BLaER1 treated with 17β-estradiol and CSF1 and Interleukin-3, amounts not matched to agents 10 nM and 100 nM (cell line): ENCODE data around the gene COL5A2.

Source experiments
- H3K27ac ChIP-seq, 11 experiments: shearing (Covaris generic); formaldehyde crosslinking; 2 replicates each; pipeline ENCODE4 v1.8.1; 2022
- H3K27me3 ChIP-seq, 11 experiments: shearing (Covaris generic); formaldehyde crosslinking; 2 replicates each; pipeline ENCODE4 v1.8.1; 2022
- H3K36me3 ChIP-seq, 11 experiments: shearing (Covaris generic); formaldehyde crosslinking; 2 replicates each; pipeline ENCODE4 v1.8.1; 2022
- H3K4me1 ChIP-seq, 10 experiments: shearing (Covaris generic); formaldehyde crosslinking; 2 replicates each; pipeline ENCODE4 v1.8.1; 2022
- H3K4me2 ChIP-seq, 11 experiments: shearing (Covaris generic); formaldehyde crosslinking; 2 replicates each; pipeline ENCODE4 v1.8.1; 2022
- H3K4me3 ChIP-seq, 10 experiments: shearing (Covaris generic); formaldehyde crosslinking; 2 replicates each; pipeline ENCODE4 v1.8.1; 2022
- H3K9ac ChIP-seq, 11 experiments: shearing (Covaris generic); formaldehyde crosslinking; 2 replicates each; pipeline ENCODE4 v1.8.1; 2022
- H3K9me3 ChIP-seq, 11 experiments: shearing (Covaris generic); formaldehyde crosslinking; replicated peaks in 1 of 11; 2 replicates each; pipeline ENCODE4 v1.8.1; 2022
- H4K20me1 ChIP-seq, 11 experiments: shearing (Covaris generic); formaldehyde crosslinking; 2 replicates each; pipeline ENCODE4 v1.8.1; 2022
- Cebpa-rat ChIP-seq, 11 experiments: shearing (Covaris generic); IDR thresholded peaks; 2 replicates each; pipeline ENCODE4 v1.8.1; 2022

Gene COL5A2

DNA sequence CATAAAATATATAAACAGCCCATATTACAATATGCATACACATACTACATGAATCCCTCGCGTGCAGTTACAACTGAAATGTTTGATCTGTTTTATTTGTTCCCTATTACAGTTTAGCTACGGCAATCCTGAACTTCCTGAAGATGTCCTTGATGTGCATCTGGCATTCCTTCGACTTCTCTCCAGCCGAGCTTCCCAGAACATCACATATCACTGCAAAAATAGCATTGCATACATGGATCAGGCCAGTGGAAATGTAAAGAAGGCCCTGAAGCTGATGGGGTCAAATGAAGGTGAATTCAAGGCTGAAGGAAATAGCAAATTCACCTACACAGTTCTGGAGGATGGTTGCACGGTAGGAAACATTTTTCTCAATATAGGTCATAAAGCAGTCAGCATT is 169.0 kb downstream of the COL5A2 start:
- Histone ChIP-seq H3K9ac (no peak overlapping the region), H3K27me3 (no peaks in the 10 kb centered on the region), H3K4me2 (no peak overlapping the region), H3K4me3 (no peak overlapping the region), H4K20me1 (no peaks in the 10 kb centered on the region), H3K4me1 (no peaks in the 10 kb centered on the region), H3K36me3 (no peaks in the 10 kb centered on the region), H3K9me3 (no peaks in the 10 kb centered on the region), H3K27ac (no peak overlapping the region)
- no peak for TF ChIP-seq Cebpa-rat (IDR thresholded peaks at IDR 0.05)

DNA sequence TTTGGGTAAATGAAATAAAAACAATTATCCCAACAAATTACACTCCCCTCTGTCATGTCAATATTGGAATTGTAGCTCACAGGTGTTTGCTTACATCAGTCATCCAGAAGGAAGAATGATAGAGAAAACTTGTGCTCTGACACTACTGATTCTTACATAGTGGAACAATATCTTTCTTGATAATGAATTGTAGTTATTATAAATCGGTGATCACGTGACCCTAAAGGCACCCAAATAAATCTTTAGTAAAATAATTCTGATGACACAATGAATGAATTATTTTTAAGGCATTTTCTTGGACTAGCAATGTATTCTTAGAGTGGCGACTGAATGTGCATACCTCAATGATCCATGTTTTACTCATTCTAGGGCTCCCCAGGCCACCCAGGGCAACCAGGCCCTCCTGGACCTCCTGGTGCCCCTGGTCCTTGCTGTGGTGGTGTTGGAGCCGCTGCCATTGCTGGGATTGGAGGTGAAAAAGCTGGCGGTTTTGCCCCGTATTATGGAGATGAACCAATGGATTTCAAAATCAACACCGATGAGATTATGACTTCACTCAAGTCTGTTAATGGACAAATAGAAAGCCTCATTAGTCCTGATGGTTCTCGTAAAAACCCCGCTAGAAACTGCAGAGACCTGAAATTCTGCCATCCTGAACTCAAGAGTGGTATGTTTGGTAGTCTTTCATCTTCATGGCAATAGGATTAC is 170.9 kb downstream of the COL5A2 start:
- Histone ChIP-seq H3K4me1 (no peaks in the 10 kb centered on the region), H3K4me3 (no peak overlapping the region), H3K9ac (no peak overlapping the region), H4K20me1 (no peaks in the 10 kb centered on the region), H3K4me2 (no peak overlapping the region), H3K36me3 (no peaks in the 10 kb centered on the region), H3K27ac (no peak overlapping the region), H3K9me3 (no peaks in the 10 kb centered on the region), H3K27me3 (no peaks in the 10 kb centered on the region)
- TF ChIP-seq Cebpa-rat (IDR thresholded peaks at IDR 0.05) = no peak

DNA sequence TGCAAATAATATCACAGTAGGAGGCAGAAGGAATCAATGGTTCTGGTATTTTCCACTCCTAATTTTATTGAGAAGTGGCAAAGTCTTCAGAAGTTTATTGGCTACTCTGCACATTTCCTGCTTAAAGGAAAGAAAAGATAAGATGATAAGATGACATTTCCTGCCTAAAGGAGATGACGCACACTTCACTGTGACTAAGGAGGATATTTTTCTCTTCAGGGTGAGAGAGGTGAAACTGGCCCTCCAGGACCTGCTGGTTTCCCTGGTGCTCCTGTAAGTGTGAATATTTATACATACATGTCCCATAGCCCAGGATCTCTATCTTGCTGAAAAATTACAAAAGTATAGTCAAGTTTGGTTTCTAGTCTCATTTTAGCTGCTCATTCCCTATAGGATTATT is 177.5 kb downstream of the COL5A2 start:
- Histone ChIP-seq H3K27ac (no peak overlapping the region), H4K20me1 (no peaks in the 10 kb centered on the region), H3K9ac (no peak overlapping the region), H3K36me3 (no peaks in the 10 kb centered on the region), H3K4me2 (no peak overlapping the region), H3K9me3 (no peaks in the 10 kb centered on the region), H3K4me3 (no peak overlapping the region), H3K4me1 (no peaks in the 10 kb centered on the region), H3K27me3 (no peaks in the 10 kb centered on the region)
- TF ChIP-seq Cebpa-rat (IDR thresholded peaks at IDR 0.05) = no peak

DNA sequence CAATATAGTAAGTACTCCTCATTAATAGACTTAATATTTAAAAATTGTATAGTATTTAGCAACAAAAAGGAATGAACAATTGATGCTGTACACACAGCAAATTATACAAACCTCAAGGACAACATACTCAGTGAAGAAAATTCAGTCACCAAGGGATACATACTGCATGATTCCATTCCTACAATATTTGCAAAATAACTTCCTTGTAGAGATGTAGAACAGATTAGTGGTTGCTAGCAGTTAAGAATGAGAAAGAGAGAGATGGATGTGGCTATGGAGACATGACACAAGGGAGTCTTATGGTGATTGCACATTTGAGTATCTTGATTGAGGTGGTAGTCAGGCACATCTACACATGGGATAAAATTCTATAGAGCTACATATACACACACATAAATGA is 179.3 kb downstream of the COL5A2 start:
- H4K20me1 ChIP-seq = no peaks in the 10 kb centered on the region
- H3K36me3 ChIP-seq = no peaks in the 10 kb centered on the region
- no peak overlapping the region for H3K9ac ChIP-seq
- H3K27me3 ChIP-seq = no peaks in the 10 kb centered on the region
- TF ChIP-seq Cebpa-rat (IDR thresholded peaks at IDR 0.05) = no peak
- no peaks in the 10 kb centered on the region for H3K9me3 ChIP-seq
- H3K4me3 ChIP-seq = no peak overlapping the region
- no peak overlapping the region for H3K27ac ChIP-seq
- H3K4me1 ChIP-seq = no peaks in the 10 kb centered on the region
- no peak overlapping the region for H3K4me2 ChIP-seq

DNA sequence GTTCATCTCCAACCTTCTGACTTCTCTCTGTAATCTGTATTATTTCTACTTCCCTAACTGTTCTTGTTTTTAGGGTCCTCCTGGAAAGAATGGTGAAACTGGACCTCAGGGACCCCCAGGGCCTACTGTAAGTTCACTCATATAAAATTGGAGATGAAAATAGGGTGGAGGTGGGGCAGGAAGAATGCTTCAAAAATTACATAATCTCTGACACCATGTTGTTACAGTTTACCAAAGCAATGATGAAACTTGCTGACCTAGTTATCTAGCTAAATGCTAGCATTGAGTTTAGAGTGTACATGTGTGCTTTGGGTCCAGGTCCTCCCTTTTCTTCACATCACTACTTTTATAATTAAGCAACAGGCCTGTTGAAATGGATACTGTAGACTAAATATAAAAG is 182.3 kb downstream of the COL5A2 start:
- Histone ChIP-seq H3K36me3 (no peaks in the 10 kb centered on the region), H3K4me2 (no peak overlapping the region), H3K4me3 (no peak overlapping the region), H3K27me3 (no peaks in the 10 kb centered on the region), H3K9ac (no peak overlapping the region), H4K20me1 (no peaks in the 10 kb centered on the region), H3K4me1 (no peaks in the 10 kb centered on the region), H3K9me3 (no peaks in the 10 kb centered on the region), H3K27ac (no peak overlapping the region)
- TF ChIP-seq Cebpa-rat (IDR thresholded peaks at IDR 0.05) = no peak

DNA sequence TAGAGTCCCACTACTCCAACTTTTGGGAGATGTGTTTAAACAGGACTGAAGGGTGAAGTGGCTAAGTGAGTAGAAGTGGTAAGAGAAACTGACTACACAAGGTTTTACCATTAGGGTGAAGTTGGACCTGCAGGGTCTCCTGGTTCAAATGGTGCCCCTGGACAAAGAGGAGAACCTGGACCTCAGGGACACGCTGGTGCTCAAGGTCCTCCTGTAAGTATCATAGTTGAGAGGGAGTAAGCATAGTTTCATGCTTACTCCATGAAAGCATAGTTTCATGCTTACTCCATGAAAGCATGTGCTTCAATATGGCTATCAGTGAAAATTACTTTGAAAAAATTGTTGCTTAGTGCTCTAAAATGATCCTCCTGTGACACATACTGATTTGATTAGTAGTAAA is 186.3 kb downstream of the COL5A2 start:
- H3K4me2 ChIP-seq = no peak overlapping the region
- no peak overlapping the region for H3K27ac ChIP-seq
- H3K36me3 ChIP-seq = no peaks in the 10 kb centered on the region
- H3K27me3 ChIP-seq = no peaks in the 10 kb centered on the region
- no peak overlapping the region for H3K9ac ChIP-seq
- no peaks in the 10 kb centered on the region for H4K20me1 ChIP-seq
- H3K4me3 ChIP-seq = no peak overlapping the region
- H3K4me1 ChIP-seq = no peaks in the 10 kb centered on the region
- no peak for TF ChIP-seq Cebpa-rat (IDR thresholded peaks at IDR 0.05)
- no peaks in the 10 kb centered on the region for H3K9me3 ChIP-seq

DNA sequence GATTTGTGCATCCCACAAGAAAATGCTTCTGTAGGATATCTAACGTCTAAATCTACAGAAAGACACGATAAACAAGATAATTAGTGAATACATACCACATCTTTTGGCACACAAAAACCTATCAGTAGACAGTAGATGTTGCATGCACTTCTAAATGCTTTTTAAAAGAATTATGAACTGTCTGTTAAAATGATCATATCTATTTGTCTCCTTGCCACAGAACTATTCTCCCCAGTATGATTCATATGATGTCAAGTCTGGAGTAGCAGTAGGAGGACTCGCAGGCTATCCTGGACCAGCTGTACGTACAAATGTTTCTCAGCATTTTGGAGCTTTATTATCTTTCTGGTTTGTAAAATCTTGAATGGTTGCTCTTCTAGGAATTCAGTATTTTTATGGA is 192.7 kb downstream of the COL5A2 start:
- H3K4me2 ChIP-seq = no peak overlapping the region
- H3K9ac ChIP-seq = no peak overlapping the region
- TF ChIP-seq Cebpa-rat (IDR thresholded peaks at IDR 0.05) = no peak
- H3K9me3 ChIP-seq = no peaks in the 10 kb centered on the region
- H3K27me3 ChIP-seq = no peaks in the 10 kb centered on the region
- H3K27ac ChIP-seq = no peak overlapping the region
- no peaks in the 10 kb centered on the region for H3K36me3 ChIP-seq
- no peaks in the 10 kb centered on the region for H3K4me1 ChIP-seq
- no peaks in the 10 kb centered on the region for H4K20me1 ChIP-seq
- H3K4me3 ChIP-seq = no peak overlapping the region

DNA sequence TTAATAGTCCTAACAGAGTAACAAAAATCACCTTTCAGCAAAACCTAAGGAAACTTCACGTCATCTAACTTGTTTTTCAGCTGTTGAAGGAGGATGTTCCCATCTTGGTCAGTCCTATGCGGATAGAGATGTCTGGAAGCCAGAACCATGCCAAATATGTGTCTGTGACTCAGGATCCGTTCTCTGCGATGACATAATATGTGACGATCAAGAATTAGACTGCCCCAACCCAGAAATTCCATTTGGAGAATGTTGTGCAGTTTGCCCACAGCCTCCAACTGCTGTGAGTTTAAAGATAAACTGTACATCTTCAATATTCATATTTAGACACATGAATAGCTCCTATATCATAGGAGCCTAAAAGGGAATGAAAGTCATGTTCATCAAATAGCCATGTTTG is 194.9 kb downstream of the COL5A2 start:
- Histone ChIP-seq H4K20me1 (no peaks in the 10 kb centered on the region), H3K27ac (no peak overlapping the region), H3K4me3 (no peak overlapping the region), H3K4me1 (no peaks in the 10 kb centered on the region), H3K27me3 (no peaks in the 10 kb centered on the region), H3K36me3 (no peaks in the 10 kb centered on the region), H3K4me2 (no peak overlapping the region), H3K9ac (no peak overlapping the region), H3K9me3 (no peaks in the 10 kb centered on the region)
- no peak for TF ChIP-seq Cebpa-rat (IDR thresholded peaks at IDR 0.05)

DNA sequence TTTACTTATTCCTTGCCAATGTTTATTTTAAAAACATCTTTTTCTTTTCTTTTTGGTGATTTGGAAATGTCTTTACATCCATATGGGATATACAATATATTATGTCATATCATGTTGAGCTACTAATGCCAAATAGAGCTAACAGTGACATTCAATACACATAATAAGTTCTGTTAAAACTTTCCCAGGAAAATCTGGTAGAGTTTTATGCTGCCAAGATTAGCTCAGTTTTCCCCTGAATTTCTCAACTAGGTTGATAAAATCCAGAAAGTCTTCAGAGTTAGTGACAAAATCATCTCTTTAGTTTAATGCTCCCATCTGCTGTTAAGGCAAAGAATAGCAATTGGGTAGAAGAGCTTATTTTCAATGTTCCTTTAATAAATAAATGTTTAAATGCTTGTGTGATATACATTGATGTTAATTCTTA is 195.5 kb downstream of the COL5A2 start:
- H3K4me2 ChIP-seq = no peak overlapping the region
- no peaks in the 10 kb centered on the region for H3K9me3 ChIP-seq
- no peaks in the 10 kb centered on the region for H3K4me1 ChIP-seq
- H3K9ac ChIP-seq = no peak overlapping the region
- H3K27ac ChIP-seq = no peak overlapping the region
- no peak for TF ChIP-seq Cebpa-rat (IDR thresholded peaks at IDR 0.05)
- no peaks in the 10 kb centered on the region for H3K36me3 ChIP-seq
- H3K4me3 ChIP-seq = no peak overlapping the region
- no peaks in the 10 kb centered on the region for H3K27me3 ChIP-seq
- no peaks in the 10 kb centered on the region for H4K20me1 ChIP-seq

DNA sequence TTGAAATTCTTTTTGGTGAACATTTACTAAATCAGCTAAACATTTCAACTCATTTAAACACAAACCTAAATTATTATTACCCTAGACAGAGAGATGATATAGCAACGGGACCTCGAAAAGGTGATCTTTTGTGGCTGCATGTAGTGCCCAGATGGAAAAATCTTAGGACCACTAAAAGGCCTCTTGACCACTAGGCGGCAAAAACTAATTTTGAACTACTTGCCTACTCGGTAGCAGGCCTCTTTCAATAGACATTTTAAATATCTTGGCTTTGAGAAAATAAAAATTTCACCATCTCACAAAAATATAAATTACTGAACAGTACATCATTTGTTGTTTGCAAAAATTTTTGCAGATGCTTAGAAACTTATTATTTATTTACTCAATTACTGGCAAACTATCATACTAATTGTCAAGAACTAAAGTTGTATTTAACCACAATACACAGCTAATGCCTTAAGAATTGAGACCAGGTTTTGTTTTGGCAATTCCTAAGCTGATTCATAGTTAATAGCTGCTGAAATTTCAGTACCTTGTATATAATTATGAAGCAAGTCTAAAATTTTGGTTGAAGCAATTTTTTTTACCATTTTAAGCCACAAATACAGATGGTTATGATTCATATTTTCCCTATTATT is 196.0 kb downstream of the COL5A2 start:
- H3K4me3 ChIP-seq = no peak overlapping the region
- H3K4me2 ChIP-seq = no peak overlapping the region
- no peaks in the 10 kb centered on the region for H3K36me3 ChIP-seq
- no peak for TF ChIP-seq Cebpa-rat (IDR thresholded peaks at IDR 0.05)
- H3K27ac ChIP-seq = no peak overlapping the region
- no peaks in the 10 kb centered on the region for H3K27me3 ChIP-seq
- no peaks in the 10 kb centered on the region for H3K9me3 ChIP-seq
- no peak overlapping the region for H3K9ac ChIP-seq
- H4K20me1 ChIP-seq = no peaks in the 10 kb centered on the region
- no peaks in the 10 kb centered on the region for H3K4me1 ChIP-seq
